GM12878 (cell line): ENCODE results near the gene SURF6.

ENCODE experiments used
- ATF7 ChIP-seq: fragments of 450-650 bp; IDR thresholded peaks from 2 replicates; pipeline ENCODE4 v1.6.1; 2016; ENCODE audit warnings: low read depth, mild to moderate bottlenecking
- CBX5 ChIP-seq: sonication (generic); IDR thresholded peaks from 2 replicates; pipeline ENCODE4 v1.6.1; 2016; ENCODE audit warnings: low read depth, moderate library complexity, mild to moderate bottlenecking, inconsistent platforms
- CHD1 ChIP-seq: IDR thresholded peaks from 2 replicates; pipeline ENCODE4 v1.6.1; 2012; ENCODE audit warnings: low read depth, low read length, improper control_type of control experiment
- E2F4 ChIP-seq: IDR thresholded peaks from 2 replicates; pipeline ENCODE4 v1.6.1; 2012; ENCODE audit warnings: low read depth, low read length, improper control_type of control experiment
- MAX ChIP-seq: IDR thresholded peaks from 2 replicates; pipeline ENCODE4 v1.6.1; 2012; ENCODE audit warnings: low read depth, low read length, improper control_type of control experiment
- MTA3 ChIP-seq: IDR thresholded peaks from 2 replicates; pipeline ENCODE4 v1.6.1; 2012; ENCODE audit warnings: low read length, inconsistent platforms, borderline replicate concordance
- NFXL1 ChIP-seq: fragments of 450-650 bp; IDR thresholded peaks from 2 replicates; pipeline ENCODE4 v1.6.1; 2017; ENCODE audit warnings: antibody characterized with exemption, mild to moderate bottlenecking, borderline replicate concordance
- POLR2AphosphoS5 ChIP-seq: IDR thresholded peaks from 2 replicates; pipeline ENCODE4 v1.6.1; 2011; ENCODE audit warnings: mild to moderate bottlenecking, low read length, inconsistent platforms
- SIX5 ChIP-seq: IDR thresholded peaks from 2 replicates; pipeline ENCODE4 v1.6.1; 2011; ENCODE audit warnings: mild to moderate bottlenecking, low read depth, low read length, moderate library complexity; ENCODE audit not compliant: severe bottlenecking
- SMARCA5 ChIP-seq: fragments of 450-650 bp; IDR thresholded peaks from 2 replicates; pipeline ENCODE4 v1.6.1; 2017; ENCODE audit warnings: mild to moderate bottlenecking
- SMC3 ChIP-seq: IDR thresholded peaks from 2 replicates; pipeline ENCODE4 v1.6.1; 2011; ENCODE audit warnings: low read length, improper control_type of control experiment, borderline replicate concordance

- TF ChIP-seq MTA3 = no peak
- TF ChIP-seq SMARCA5 = no peak
- no peak for TF ChIP-seq SMC3
- no peak for TF ChIP-seq CHD1
- TF ChIP-seq POLR2AphosphoS5 = no peak
- TF ChIP-seq E2F4 = no peak
- no peak for TF ChIP-seq CBX5
- TF ChIP-seq MAX = no peak
- no peak for TF ChIP-seq NFXL1
- no peak for TF ChIP-seq SIX5
- no peak for TF ChIP-seq ATF7
Observed at GRCh38 chr9:133379153-133380086, 43.4 kb upstream of the SURF6 start.
